HG03432 (cell line): ENCODE data around the gene SNRNP27.
"Not testable (repeated sequence)": the region's sequence is repeated elsewhere in the genome, so short reads cannot be mapped to it uniquely, and the experiment has no call there.

Source experiments
- ATAC-seq: cut with Tn5 transposase; IDR thresholded peaks from one replicate; pipeline ENCODE4 v1.9.1; 2021; ENCODE audit warnings: mild to moderate bottlenecking, moderate library complexity; ENCODE audit not compliant: unreplicated experiment

Gene SNRNP27

GRCh38 chr2:69893684-69894551, at the start of gene SNRNP27:
Gene SNRNP27 (plus strand): TSS chr2:69893956. CDS start chr2:69893985, 29 bp downstream.
- ATAC-seq = peak; percentile 89

- no peak for ATAC-seq
Measured at GRCh38 chr2:69843993-69844392, 49.8 kb upstream of the SNRNP27 start.

- ATAC-seq = no peak
Measured at GRCh38 chr2:69844560-69844959, 49.2 kb upstream of the SNRNP27 start.

- no peak for ATAC-seq
Measured at GRCh38 chr2:69846182-69847067, 47.3 kb upstream of the SNRNP27 start.

- ATAC-seq = no peak
Measured at GRCh38 chr2:69847068-69847828, 46.5 kb upstream of the SNRNP27 start.

- ATAC-seq = no peak
Measured at GRCh38 chr2:69848186-69848790, 45.5 kb upstream of the SNRNP27 start.

- ATAC-seq = no peak
Measured at GRCh38 chr2:69858261-69858660, 35.5 kb upstream of the SNRNP27 start.

- no peak for ATAC-seq
Measured at GRCh38 chr2:69863298-69863697, 30.5 kb upstream of the SNRNP27 start.

- no peak for ATAC-seq
Measured at GRCh38 chr2:69888451-69888850, 5.3 kb upstream of the SNRNP27 start.

- no peak for ATAC-seq
Measured at GRCh38 chr2:69889302-69889701, 4.5 kb upstream of the SNRNP27 start.

- no peak for ATAC-seq
Measured at GRCh38 chr2:69890881-69891280, 2.9 kb upstream of the SNRNP27 start.

- not testable (repeated sequence) for ATAC-seq
Measured at GRCh38 chr2:69892838-69893424, 825 bp upstream of the SNRNP27 start.

GRCh38 chr2:69894737-69895136, 981 bp downstream of the SNRNP27 start:
- not testable (repeated sequence) for ATAC-seq

GRCh38 chr2:69902213-69902922, 8.6 kb downstream of the SNRNP27 start:
- ATAC-seq = no peak

- no peak for ATAC-seq
Measured at GRCh38 chr2:69907216-69907615, 13.5 kb downstream of the SNRNP27 start.

- no peak for ATAC-seq
Measured at GRCh38 chr2:69911985-69912563, 18.3 kb downstream of the SNRNP27 start.

GRCh38 chr2:69914164-69914949, 20.6 kb downstream of the SNRNP27 start:
- peak; percentile 89 for ATAC-seq
